Thyroid gland (tissue), 4 donors: Measurements from ENCODE around the gene RNF224.

ENCODE experiments used
- CTCF ChIP-seq, 6 experiments: fragments of 200-600 bp in 3 of 6; fragments of 450-650 bp in 3 of 6; sonication (generic) in 3 of 6; IDR thresholded peaks; one replicate each; pipeline ENCODE4 v1.5.1; 2016 to 2019; ENCODE audit warnings: antibody characterized with exemption in 6 of 6, mild to moderate bottlenecking in 2 of 6, inconsistent platforms in 1 of 6, moderate library complexity in 1 of 6
- POLR2A ChIP-seq, 2 donors: fragments of 450-650 bp; IDR thresholded peaks; one replicate each; pipeline ENCODE4 v1.6.1; 2017; ENCODE audit warnings: antibody characterized with exemption in 2 of 2, mild to moderate bottlenecking in 2 of 2, moderate library complexity in 1 of 2

DNA sequence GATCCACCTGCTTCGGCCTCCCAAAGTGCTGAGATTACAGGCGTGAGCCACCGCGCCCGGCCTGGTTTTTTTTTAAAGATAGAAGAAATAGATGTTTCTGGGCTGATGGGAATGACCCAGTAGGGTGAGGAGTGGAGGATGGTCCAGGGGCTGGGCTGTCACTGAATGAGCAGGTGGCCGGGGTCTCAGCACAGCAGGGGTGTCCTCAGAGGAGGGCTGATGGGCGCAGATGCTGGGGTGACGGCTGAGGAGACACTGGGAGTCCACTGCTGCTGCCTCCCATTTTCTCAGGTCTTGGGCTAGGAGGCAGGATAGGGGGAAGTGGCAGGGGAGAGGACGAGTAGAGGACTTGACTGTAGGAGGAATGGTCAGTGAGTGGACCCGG, 47.9 kb downstream of the RNF224 start:
- TF ChIP-seq CTCF (IDR thresholded peaks at IDR 0.05) (no peak), POLR2A (IDR thresholded peaks at IDR 0.05) (no peak)
